ENCODE data around the gene BUD23.

The BUD23 gene

DNA sequence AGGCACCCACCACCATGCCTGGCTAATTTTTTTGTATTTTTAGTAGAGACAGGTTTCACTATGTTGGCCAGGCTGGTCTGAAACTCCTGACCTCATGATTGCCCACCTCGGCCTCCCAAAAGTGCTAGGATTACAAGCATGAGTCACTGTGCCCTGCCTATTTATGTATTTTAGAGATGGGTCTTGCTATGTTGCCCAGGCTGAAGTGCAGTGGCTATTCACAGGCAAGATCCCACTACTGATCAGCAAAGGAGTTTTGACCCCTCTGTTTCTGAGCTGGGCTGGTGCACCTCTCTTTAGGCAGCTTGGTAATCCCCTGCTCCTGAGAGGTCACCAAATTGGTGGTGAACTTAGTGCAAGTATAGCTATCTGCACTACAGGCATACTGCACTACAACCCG is 49.0 kb downstream of the BUD23 start:
- no peak for TF ChIP-seq CTCF (IDR thresholded peaks at IDR 0.05; ENCODE audit: low read depth, low read length)
- no peak overlapping the region for H3K4me3 ChIP-seq (ENCODE audit: low read depth, low read length)

DNA sequence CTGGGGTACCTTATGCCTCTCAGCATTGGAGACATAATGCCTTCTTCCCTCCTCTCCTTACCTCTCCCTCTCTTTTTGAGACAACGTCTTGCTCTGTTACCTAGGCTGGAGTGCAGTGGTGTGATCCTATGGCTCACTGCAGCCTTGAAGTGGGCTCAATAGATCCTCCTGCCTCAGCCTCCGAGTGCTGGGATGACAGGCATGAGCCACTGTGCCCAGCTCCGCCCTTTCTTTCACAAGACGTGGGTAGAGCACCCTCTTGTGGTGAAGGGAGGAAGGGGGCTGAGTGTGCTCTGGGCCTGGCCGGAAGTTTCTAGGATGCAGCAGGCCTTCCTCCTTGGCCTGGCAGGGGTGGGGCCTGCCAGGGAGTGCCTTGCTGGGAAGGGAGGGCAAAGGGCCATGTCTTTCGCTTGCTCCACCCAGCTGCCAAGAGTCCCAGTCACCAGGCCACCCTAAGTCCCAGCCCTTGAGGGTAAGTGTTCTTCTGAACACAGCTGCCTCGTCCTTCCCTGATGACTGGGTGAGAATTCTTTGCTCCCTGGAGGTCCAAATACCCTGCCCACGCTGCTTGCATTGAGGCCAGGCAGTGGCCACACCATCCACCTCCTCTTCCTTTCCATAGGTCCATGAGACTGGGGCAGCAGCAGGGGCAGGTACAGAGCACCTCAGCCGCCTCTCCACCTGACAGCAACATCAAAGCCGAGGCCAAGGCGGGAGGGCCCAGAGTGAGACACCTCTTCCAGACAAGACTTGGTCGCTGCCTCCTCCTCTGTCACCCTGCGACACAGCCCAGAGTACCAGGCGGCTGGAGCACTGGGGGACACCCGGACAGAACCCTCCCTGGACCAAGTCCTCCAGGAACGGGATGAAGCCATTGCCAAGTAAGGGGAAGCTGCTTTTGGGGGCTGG is 51.5 kb downstream of the BUD23 start:
- TF ChIP-seq CTCF (IDR thresholded peaks at IDR 0.05; ENCODE audit: low read depth, low read length): peak; percentile 73
- no peak overlapping the region for H3K4me3 ChIP-seq (ENCODE audit: low read depth, low read length)

- no peak for TF ChIP-seq CTCF (IDR thresholded peaks at IDR 0.05; ENCODE audit: low read depth, low read length)
These were observed 52.1 kb downstream of the BUD23 start for GRCh38 chr7:73735528-73735905.

DNA sequence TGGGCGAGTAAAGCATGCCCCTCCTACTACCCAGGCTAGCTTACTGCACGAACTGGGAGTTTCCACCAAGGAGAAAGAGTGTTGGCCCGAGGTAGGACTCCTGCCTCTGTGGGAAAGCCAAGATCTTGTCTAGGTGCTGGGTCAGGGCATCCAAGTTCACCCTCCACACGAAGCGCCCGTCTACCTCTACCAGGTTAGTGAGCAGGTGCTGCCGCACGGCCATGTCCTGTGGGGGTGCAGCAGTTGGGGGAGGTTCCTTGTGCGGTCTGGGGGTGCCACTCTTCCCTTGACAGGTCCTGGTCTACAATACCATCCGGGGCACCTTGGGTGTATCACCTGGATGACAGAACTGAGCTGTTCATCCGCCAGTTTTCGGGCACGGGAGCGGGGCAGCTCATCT is 53.5 kb downstream of the BUD23 start:
- no peak overlapping the region for H3K4me3 ChIP-seq (ENCODE audit: low read depth, low read length)

More at GRCh38 chr7:73735528-73735905, 52.1 kb downstream of the BUD23 start:
- no peak overlapping the region for H3K4me3 ChIP-seq (ENCODE audit: low read depth, low read length)

GRCh38 chr7:73737491-73738219 is 54.3 kb downstream of the BUD23 start:
- TF ChIP-seq CTCF (IDR thresholded peaks at IDR 0.05; ENCODE audit: low read depth, low read length): no peak

More for the DNA sequence above, 53.5 kb downstream of the BUD23 start:
- no peak for TF ChIP-seq CTCF (IDR thresholded peaks at IDR 0.05; ENCODE audit: low read depth, low read length)

DNA sequence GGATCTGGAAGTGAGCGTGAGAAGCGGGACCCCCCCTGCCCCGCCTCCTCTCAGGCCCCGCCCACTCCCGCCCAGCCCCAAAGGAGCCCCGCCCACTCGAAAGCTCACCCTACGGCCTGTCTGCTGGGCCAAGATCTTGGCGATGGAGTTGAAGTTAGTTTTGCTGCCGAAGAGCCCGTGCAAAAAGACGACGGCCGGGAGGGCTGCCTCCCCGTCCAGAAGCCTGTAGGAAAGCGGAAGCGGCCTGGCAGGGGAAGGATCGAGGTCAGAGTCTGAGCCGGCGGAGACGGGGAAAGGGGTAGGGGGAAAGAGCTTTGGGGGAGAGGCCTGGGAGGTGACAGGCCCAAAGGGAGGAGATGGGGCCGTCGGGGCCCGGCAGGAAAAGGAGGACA is 54.8 kb downstream of the BUD23 start:
- peak overlapping the region; percentile 64 for H3K4me3 ChIP-seq (ENCODE audit: low read depth, low read length)
- TF ChIP-seq CTCF (IDR thresholded peaks at IDR 0.05; ENCODE audit: low read depth, low read length): no peak

More at GRCh38 chr7:73737491-73738219, 54.3 kb downstream of the BUD23 start:
- H3K4me3 ChIP-seq (ENCODE audit: low read depth, low read length): peak overlapping the region; percentile 64

All from WI38 (cell line).